ENCODE results near the gene WDR93.
"Not testable (repeated sequence)": the region's sequence is repeated elsewhere in the genome, so short reads cannot be mapped to it uniquely, and the experiment has no call there.

Gene WDR93

GRCh38 chr15:89772932-89773583 is 82.4 kb downstream of the WDR93 start:
- DNase-seq (ENCODE audit: low read depth) = no peak

GRCh38 chr15:89774492-89774891 is 83.9 kb downstream of the WDR93 start:
- no peak for DNase-seq (ENCODE audit: low read depth)

- no peak for DNase-seq (ENCODE audit: low read depth)
These were observed 85.2 kb downstream of the WDR93 start for GRCh38 chr15:89775815-89776214.

GRCh38 chr15:89776274-89777072 is 85.9 kb downstream of the WDR93 start, which contains the start of gene MESP2:
TSS of gene MESP2 (plus strand) at chr15:89776332. CDS start at chr15:89776358, 26 bp downstream.
- no peak for DNase-seq (ENCODE audit: low read depth)

- no peak for DNase-seq (ENCODE audit: low read depth)
These were observed 86.6 kb downstream of the WDR93 start for GRCh38 chr15:89777073-89777751.

- no peak for DNase-seq (ENCODE audit: low read depth)
These were observed 87.3 kb downstream of the WDR93 start for GRCh38 chr15:89777782-89778380.

- DNase-seq (ENCODE audit: low read depth) = no peak
These were observed 88.2 kb downstream of the WDR93 start for GRCh38 chr15:89778861-89779260.

GRCh38 chr15:89780601-89781000 is 90.0 kb downstream of the WDR93 start:
- no peak for DNase-seq (ENCODE audit: low read depth)

- DNase-seq (ENCODE audit: low read depth) = no peak
These were observed 90.4 kb downstream of the WDR93 start for GRCh38 chr15:89781055-89781454.

- DNase-seq (ENCODE audit: low read depth) = no peak
These were observed 91.4 kb downstream of the WDR93 start for GRCh38 chr15:89781891-89782618.

GRCh38 chr15:89782619-89782950 is 92.0 kb downstream of the WDR93 start:
- not testable (repeated sequence) for DNase-seq (ENCODE audit: low read depth)

GRCh38 chr15:89783111-89783860 is 92.7 kb downstream of the WDR93 start:
- no peak for DNase-seq (ENCODE audit: low read depth)

- DNase-seq (ENCODE audit: low read depth) = no peak
These were observed 93.5 kb downstream of the WDR93 start for GRCh38 chr15:89783861-89784685.

- DNase-seq (ENCODE audit: low read depth) = no peak
These were observed 94.0 kb downstream of the WDR93 start for GRCh38 chr15:89784686-89784960.

- DNase-seq (ENCODE audit: low read depth) = no peak
These were observed 94.6 kb downstream of the WDR93 start for GRCh38 chr15:89785064-89785773.

- DNase-seq (ENCODE audit: low read depth) = no peak
These were observed 95.1 kb downstream of the WDR93 start for GRCh38 chr15:89785774-89786140.

GRCh38 chr15:89787944-89788343 is 97.3 kb downstream of the WDR93 start:
- DNase-seq (ENCODE audit: low read depth) = no peak

GRCh38 chr15:89788585-89788984 is 98.0 kb downstream of the WDR93 start:
- DNase-seq (ENCODE audit: low read depth) = not testable (repeated sequence)

- DNase-seq (ENCODE audit: low read depth) = no peak
These were observed 99.6 kb downstream of the WDR93 start for GRCh38 chr15:89790206-89790605.

- no peak for DNase-seq (ENCODE audit: low read depth)
These were observed 100.0 kb downstream of the WDR93 start for GRCh38 chr15:89790661-89791060.

All from non-pigmented ciliary epithelial cell (primary cell).